Measurements from ENCODE around the gene TRIOBP.

TRIOBP gene

DNA sequence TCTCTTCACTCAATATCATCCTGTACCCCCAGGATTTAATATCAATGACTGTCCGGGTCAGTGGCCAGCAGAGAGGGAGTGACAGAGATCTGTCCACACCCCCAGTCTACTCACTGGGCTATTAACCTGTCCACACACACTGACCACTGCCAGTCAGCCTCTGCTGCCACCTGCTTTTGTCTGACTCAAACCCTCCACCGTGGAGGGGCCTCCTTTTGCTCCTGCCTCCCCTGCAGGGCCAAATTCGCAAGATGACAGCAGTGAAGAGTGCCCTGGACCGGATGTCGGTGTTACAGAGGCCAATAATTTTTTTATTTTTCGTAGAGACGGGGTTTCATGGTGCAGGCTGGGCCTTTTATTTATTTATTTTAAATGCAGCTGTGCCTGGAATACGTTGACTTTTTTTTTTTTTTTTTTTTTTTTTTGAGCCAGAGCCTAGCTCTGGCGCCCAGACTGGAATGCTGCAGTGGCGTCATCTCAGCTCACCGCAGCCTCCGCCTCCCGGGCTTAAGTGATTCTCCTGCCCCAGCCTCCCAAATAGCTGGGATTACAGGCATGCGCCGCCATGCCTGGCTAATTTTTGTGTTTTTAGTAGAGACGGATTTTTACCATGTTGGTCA is 33.2 kb upstream of the TRIOBP start:
- TF ChIP-seq, protein P1, sequence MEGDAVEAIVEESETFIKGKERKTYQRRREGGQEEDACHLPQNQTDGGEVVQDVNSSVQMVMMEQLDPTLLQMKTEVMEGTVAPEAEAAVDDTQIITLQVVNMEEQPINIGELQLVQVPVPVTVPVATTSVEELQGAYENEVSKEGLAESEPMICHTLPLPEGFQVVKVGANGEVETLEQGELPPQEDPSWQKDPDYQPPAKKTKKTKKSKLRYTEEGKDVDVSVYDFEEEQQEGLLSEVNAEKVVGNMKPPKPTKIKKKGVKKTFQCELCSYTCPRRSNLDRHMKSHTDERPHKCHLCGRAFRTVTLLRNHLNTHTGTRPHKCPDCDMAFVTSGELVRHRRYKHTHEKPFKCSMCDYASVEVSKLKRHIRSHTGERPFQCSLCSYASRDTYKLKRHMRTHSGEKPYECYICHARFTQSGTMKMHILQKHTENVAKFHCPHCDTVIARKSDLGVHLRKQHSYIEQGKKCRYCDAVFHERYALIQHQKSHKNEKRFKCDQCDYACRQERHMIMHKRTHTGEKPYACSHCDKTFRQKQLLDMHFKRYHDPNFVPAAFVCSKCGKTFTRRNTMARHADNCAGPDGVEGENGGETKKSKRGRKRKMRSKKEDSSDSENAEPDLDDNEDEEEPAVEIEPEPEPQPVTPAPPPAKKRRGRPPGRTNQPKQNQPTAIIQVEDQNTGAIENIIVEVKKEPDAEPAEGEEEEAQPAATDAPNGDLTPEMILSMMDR (IDR thresholded peaks at IDR 0.05; ENCODE audit: insufficient read depth, low read length, poor library complexity, severe bottlenecking), result no peak
- Histone ChIP-seq H3K36me3 (ENCODE audit: control insufficient read depth, insufficient read depth, low read length) (peaks cover 14% of the 10 kb centered on the region), H3K27me3 (replicated peaks; ENCODE audit: control insufficient read depth, insufficient read depth, low read length) (no peaks in the 10 kb centered on the region), H3K4me3 (replicated peaks; ENCODE audit: low read depth, low read length) (no peak overlapping the region)
- DNase-seq (ENCODE audit: extremely low read depth, insufficient read length), result no peak

DNA sequence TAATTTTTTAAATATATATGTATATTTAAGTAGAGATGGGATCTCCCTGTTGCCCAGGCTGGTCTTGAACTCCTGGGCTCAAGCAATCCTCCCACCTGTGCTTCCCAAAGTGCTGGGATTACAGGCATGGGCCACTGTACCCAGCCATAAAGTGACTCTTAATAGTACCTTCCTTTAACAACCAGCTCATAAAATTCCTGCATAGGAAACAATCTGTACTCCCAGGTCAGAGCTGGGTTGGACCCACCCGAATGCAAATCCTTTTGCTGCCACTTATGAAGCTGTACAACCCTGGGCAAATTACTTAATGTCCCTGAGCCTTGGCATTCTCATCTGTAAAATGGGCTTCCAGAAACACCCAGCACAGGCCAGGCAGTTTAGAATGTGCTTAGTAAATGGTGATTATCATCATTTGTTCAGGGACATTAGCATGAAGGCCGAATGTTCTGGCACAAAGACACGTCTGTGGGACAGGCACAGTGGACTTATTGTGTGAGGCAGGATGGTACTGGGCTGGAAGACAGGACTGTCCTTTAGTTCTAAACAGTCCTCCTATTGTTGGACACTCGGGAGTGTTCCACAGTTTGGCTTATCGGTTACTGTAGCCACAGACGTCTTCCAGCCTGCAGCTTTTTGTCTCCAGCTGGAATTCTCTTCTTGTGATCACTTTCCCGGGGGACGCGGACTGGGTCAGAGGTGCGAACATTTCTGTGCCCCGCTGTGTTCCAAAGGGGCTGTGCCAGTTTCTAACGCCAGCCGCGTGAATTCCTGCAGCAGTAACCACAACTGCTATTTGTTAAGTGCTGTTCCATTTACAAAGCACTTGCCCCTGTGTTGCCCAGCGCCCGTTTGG is 32.4 kb upstream of the TRIOBP start:
- Histone ChIP-seq H3K4me3 (replicated peaks; ENCODE audit: low read depth, low read length) (no peak overlapping the region), H3K27me3 (replicated peaks; ENCODE audit: control insufficient read depth, insufficient read depth, low read length) (no peaks in the 10 kb centered on the region), H3K36me3 (ENCODE audit: control insufficient read depth, insufficient read depth, low read length) (peaks cover 14% of the 10 kb centered on the region)
- TF ChIP-seq, protein P1 (IDR thresholded peaks at IDR 0.05; ENCODE audit: insufficient read depth, low read length, poor library complexity, severe bottlenecking), result no peak
- no peak for DNase-seq (ENCODE audit: extremely low read depth, insufficient read length)

DNA sequence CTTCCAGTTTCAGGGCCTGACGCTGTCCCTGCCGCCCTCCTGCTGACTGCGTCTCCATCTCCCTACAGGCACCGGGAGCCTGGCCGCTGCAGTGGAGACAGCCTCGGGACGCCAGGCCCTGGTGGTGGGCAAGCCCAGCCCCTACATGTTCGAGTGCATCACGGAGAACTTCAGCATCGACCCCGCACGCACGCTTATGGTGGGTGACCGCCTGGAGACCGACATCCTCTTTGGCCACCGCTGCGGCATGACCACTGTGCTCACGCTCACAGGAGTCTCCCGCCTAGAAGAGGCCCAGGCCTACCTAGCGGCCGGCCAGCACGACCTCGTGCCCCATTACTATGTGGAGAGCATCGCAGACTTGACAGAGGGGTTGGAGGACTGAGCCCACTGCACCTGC is 31.4 kb upstream of the TRIOBP start:
- DNase-seq (ENCODE audit: extremely low read depth, insufficient read length), result no peak
- TF ChIP-seq, protein P1 (IDR thresholded peaks at IDR 0.05; ENCODE audit: insufficient read depth, low read length, poor library complexity, severe bottlenecking), result no peak
- Histone ChIP-seq H3K27me3 (replicated peaks; ENCODE audit: control insufficient read depth, insufficient read depth, low read length) (no peaks in the 10 kb centered on the region), H3K4me3 (replicated peaks; ENCODE audit: low read depth, low read length) (no peak overlapping the region), H3K36me3 (ENCODE audit: control insufficient read depth, insufficient read depth, low read length) (peaks cover 14% of the 10 kb centered on the region)

DNA sequence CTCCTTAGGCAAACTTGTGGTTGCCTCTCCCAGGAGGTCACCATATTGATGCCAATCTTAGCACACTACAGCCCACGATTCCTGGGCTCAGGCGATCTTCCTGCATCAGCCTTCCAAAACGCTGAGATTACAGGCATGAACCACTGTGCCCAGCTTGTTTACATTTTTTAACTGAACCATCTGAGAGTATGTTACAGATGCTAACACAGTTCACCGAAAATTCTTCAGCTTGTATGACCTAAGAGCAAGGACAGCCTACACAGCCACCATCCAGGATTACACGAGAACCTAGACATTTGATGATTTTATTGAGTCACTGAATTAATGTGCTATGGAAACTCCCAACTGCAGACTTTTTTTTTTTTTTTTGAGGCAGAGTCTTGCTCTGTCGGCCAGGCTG is 27.3 kb upstream of the TRIOBP start:
- TF ChIP-seq, protein P1 (IDR thresholded peaks at IDR 0.05; ENCODE audit: insufficient read depth, low read length, poor library complexity, severe bottlenecking), result no peak
- no peak overlapping the region for H3K4me3 ChIP-seq (replicated peaks; ENCODE audit: low read depth, low read length)
- no peak for DNase-seq (ENCODE audit: extremely low read depth, insufficient read length)

DNA sequence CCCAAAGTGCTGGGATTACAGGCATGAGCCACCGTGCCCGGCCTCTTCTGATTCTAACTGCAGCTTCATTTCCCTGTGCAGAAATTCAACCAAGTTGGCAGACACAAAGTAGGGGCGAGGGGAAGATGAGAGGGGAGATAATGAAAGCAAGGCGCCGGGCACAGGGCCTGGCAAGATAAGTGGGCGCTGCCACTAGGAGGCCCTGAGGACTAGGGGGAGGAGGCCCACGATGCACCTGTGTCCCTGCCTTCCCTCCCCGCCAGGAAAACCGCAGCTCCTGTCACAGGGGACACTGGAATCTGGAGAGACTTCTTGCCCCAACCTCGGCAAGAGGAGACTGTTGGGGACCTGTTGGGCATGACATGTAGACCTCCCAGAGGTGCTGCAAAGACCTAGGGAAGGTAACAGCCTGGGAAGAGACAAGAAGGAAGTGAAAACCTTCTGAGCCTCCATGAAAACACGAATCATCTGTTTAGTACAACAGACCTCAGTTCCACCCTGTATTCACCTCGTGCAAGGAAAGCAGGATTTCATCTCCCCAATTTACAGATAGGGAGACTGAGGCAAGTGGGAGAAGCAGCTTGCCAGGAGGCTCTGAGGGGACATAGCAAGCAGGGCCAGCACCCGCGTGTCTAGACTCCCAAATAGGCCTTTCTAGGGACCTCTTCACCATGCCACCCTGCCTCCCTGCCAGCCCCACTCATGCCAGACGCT is 24.5 kb upstream of the TRIOBP start:
- TF ChIP-seq, protein P1 (IDR thresholded peaks at IDR 0.05; ENCODE audit: insufficient read depth, low read length, poor library complexity, severe bottlenecking), result no peak
- Histone ChIP-seq H3K36me3 (ENCODE audit: control insufficient read depth, insufficient read depth, low read length) (no peaks in the 10 kb centered on the region; the same call in 1 of the 2 replicates), H3K4me3 (replicated peaks; ENCODE audit: low read depth, low read length) (no peak overlapping the region), H3K27me3 (replicated peaks; ENCODE audit: control insufficient read depth, insufficient read depth, low read length) (no peaks in the 10 kb centered on the region)
- no peak for DNase-seq (ENCODE audit: extremely low read depth, insufficient read length)

More for the DNA sequence above, 27.3 kb upstream of the TRIOBP start:
- Histone ChIP-seq H3K27me3 (replicated peaks; ENCODE audit: control insufficient read depth, insufficient read depth, low read length) (no peaks in the 10 kb centered on the region), H3K36me3 (ENCODE audit: control insufficient read depth, insufficient read depth, low read length) (peaks cover 12% of the 10 kb centered on the region)

Measured in GM06990 (cell line).